ENCODE results near the gene FAM83D.

The FAM83D gene

GRCh38 chr20:38895098-38895949 lies 30.9 kb upstream of the FAM83D start:
- DNase-seq, result peak; percentile 43

- no peak for DNase-seq
Observed at GRCh38 chr20:38896009-38896594, 30.1 kb upstream of the FAM83D start.

DNA sequence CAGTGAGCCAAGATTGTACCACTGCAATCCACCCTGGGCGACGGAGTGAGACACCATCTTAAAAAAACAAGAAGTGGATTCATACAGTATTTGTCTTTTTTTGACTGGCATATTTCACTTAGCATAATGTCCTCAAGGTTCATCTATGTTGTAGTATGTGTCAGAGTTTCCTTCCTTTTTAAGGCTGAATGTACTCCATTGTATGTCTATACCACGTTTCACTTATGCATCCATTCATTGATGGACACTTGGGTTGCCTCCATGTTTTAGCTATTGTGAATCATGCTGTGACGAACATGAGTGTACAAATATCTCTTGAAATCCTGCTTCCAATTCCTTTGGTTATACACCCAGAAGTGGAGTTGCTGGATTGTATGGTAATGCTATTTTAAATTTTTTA lies 28.9 kb upstream of the FAM83D start:
- DNase-seq, result no peak

GRCh38 chr20:38900606-38901005 lies 25.6 kb upstream of the FAM83D start:
- DNase-seq, result no peak

GRCh38 chr20:38902601-38903000 lies 23.6 kb upstream of the FAM83D start:
- no peak for DNase-seq

- no peak for DNase-seq
Observed at GRCh38 chr20:38903335-38903734, 22.9 kb upstream of the FAM83D start.

DNA sequence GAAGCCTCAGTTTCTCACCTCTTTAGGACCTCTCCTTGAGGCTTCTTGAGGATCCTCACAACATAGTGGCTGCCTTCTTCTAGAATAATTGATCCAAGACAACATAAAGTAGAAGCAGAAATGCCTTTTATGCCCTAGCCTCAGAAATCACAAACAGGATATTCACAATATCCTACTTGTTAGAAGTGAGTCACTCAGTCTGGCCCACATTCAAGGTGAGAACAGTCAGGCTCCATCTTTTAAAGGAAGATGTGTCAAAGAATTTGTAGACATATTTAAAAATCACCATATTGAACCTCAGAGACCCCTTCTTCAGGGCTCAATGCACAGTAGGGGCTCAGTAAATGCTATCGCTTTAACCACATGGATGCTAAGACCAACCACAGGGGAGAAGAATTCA lies 20.8 kb upstream of the FAM83D start:
- DNase-seq, result no peak

- no peak for DNase-seq
Observed at GRCh38 chr20:38907918-38908677, 18.1 kb upstream of the FAM83D start.

- DNase-seq, result no peak
Observed at GRCh38 chr20:38915355-38915754, 10.9 kb upstream of the FAM83D start.

DNA sequence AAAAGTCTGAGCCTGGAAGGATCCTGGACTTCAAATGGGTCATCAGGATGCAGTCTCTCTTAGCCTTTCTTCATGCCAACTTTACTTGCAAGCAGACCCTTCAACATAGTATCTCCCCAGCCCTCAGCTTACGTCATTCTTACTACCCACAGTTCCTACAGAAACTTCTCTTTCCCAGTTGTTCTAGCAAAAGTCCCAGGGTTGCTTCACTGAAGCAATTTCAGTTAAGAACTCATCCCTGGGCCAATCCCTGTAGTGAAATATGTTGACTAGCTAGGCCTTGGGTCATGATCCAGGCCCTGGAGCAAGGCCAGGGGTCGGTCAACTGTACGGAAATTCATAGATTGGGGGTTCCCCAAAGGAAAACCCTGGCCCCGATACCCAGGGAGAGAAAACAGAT lies 8.6 kb upstream of the FAM83D start:
- DNase-seq, result no peak

DNA sequence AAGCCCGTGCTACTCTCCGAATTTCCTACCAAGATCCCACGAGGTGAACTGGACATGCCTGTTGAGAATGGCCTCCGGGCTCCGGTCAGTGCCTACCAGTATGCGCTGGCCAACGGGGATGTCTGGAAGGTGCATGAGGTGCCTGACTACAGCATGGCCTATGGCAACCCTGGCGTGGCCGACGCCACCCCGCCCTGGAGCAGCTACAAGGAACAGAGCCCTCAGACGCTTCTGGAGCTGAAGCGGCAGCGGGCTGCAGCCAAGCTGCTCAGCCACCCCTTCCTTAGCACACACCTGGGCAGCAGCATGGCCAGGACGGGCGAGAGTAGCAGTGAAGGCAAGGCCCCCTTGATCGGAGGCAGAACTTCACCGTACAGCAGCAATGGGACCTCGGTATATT lies 8.0 kb upstream of the FAM83D start:
- DNase-seq, result no peak

DNA sequence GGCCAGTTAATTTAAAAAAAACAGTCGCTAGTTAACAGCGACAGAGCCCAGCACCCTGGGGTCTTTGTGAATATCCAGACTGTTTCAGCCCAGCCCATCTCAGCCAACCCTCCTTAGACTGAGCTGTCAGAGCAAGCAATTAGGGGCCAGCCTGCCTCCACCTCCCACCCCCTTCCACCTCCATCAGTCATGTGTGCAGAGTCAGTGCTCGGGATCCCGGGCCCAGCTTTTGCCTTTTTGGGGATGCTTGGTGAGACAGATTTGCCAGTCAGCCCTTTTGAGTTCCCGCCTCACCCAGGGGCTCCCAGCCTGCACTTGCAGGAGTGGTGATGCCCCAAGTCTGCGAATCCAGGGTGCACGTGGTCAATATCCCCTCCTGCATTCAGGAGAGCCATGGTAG lies 6.5 kb upstream of the FAM83D start:
- no peak for DNase-seq

- no peak for DNase-seq
Observed at GRCh38 chr20:38920411-38920810, 5.8 kb upstream of the FAM83D start.

- no peak for DNase-seq
Observed at GRCh38 chr20:38920851-38921250, 5.4 kb upstream of the FAM83D start.

GRCh38 chr20:38924718-38925117 lies 1.5 kb upstream of the FAM83D start:
- DNase-seq, result no peak

GRCh38 chr20:38926934-38927616 lies 858 bp downstream of the FAM83D start:
- peak; percentile 47 for DNase-seq

DNA sequence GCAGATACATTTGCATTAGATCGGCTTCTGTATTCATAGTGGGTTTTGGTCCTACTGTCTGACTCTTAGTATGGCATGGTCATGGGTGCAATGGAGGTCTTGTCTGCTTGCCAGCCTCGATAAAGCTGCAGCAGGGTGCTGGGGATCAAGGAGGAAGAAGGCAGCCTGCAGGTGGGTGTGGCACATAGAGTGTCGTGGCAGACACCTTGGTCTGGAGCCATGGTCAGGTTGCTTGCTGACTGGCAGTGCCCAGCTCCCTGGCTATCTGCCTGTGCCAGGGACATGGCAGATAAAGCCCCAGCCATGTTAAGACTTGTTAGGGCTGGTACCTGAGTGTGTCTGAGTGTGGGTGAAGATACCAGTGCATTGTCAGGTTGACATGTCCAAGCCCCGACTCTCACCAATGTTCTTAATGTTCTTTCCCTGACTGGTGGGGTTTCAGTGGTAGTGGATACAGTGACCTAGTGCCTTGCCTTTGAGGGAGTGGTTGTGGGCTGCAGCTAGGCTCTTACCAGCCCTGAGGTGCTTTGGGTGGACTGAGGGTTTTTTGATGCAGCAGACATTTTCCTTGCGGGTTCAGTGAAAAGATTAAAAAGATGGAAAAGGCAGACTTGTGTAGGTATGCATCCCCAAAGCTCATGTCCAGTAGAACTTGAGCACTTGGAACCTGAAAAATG lies 1.8 kb downstream of the FAM83D start:
- no peak for DNase-seq

DNA sequence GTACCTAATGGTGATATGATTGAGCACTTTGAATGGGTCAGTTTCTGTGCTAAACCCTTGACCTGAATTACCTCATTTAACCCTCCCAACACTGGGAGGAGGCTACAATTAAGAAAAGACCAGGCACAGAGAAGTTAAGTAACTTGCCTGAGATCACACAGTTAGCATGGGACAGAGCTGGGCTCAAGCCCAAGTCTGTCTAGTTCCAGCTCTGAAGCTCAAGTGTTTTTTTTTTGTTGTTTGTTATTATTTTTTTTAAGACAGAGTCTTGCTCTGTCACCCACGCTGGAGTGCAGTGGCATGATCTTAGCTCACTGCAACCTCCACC lies 4.0 kb downstream of the FAM83D start:
- DNase-seq, result no peak

GRCh38 chr20:38931984-38932383 lies 5.8 kb downstream of the FAM83D start:
- DNase-seq, result no peak

DNA sequence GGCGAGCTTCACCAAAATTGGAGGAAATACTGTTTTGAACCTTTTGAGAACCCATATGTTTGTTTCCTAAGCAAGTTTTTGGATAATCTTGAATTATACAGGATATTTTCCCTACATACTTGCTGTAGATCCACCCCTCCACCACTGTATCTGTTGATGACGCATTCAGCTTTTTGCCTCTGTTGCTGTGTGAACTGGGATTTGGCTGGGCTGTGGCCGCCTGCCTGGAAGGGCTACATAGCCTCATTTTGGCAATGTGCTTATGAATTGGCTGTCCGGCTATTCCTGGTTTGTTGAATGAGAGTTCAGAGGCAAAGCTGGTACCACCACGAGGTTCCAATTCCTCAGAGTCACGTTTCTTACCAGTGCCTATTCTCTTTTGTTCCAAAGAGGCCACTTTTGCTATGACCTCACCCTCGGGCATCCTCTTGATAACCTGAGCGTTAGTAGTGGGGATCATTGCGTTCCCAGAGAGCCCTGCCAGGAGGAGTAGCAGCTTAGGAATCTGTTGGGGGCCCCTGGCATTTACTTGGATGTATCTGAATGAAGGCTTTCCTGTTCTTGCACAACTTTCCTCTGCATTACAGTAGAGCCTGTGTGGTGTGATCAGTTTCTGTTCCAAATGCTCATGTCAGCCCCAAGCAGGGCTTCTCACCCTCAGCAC lies 6.4 kb downstream of the FAM83D start:
- no peak for DNase-seq

DNA sequence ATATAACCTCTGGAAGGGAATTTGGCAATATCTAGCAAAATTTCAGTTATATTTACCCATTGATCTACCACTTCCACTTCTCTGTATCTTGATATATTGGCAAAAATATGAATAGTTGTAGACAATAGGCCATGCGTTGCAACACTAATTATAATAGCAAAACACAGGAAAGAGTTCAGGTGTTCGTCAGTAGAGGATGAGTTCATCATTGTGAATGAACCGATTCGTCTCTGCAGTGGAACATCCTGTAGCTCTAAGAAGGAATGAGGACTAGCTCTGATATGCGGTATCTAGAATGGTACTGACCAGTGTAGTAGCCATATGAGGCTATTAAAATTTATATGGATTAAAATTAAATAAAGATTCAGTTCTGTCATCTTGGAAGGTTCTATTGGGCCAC lies 8.3 kb downstream of the FAM83D start:
- no peak for DNase-seq

DNA sequence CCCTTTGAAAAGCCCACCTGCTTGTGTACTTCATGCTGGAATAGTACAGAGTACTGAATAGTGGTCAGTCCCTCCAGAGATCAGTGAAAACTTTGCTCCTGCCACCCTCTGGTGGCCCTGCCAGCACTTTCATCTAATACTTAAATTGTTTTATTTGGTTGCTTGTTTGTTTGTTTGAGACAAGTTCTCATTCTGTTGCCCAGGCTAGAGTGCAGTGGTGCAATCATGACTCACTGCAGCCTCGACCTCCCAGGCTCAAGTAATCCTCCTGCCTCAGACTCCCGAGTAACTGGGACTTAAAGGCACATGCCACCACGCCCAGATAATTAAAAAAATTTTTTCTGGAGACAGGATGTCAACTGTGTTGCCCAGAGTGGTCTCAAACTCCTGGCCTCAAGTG lies 9.1 kb downstream of the FAM83D start:
- no peak for DNase-seq

Data from DMS53 (cell line).